K562 (cell line): ENCODE measurements around the gene ARHGEF12. TPM values are rescaled to one million over a fixed set of nuclear protein-coding genes. Genes with fewer than 3 reads are reported as not detected.

ENCODE experiments used
- ATAC-seq: fragments of 200-7000 bp; cut with Tn5 transposase; 3 replicates; pipeline ENCODE4 v1.9.1; 2020; ENCODE audit warnings: moderate library complexity
- BruUV-seq: library from RNA; stranded (reverse); fragments of 400-500 nt; replicated peaks from 2 replicates; lab custom pipeline; 2021; lab: Mats Ljungman, UMichigan
- CTCF ChIA-PET: fragments of 300-600 bp; formaldehyde crosslinking; extraction: SDS; loops from one replicate; lab custom pipeline; 2021; ENCODE audit warnings: low intra/inter-chr PET ratio; lab: Yijun Ruan, JAX
- POLR2A ChIA-PET: fragments of 300-600, 350-650 bp; sonication (Branson Sonifier 250); formaldehyde crosslinking; extraction: SDS; loops from one replicate; lab custom pipeline; 2021; ENCODE audit warnings: antibody characterized with exemption, inconsistent platforms; lab: Yijun Ruan, JAX
- DNase-seq, 4 experiments: peaks; one replicate each; pipeline versions ENCODE4 v3.0.0 to v3.0.0-alpha.2; 2011 to 2018; ENCODE audit warnings: low spot score in 3 of 4, mixed read lengths in 3 of 4; ENCODE audit errors: extremely low read depth in 1 of 4
- FAIRE-seq: peaks from 2 replicates; lab custom pipeline; 2011; peaks lifted over from hg19 to GRCh38; lab: Jason Lieb, UNC
- H2AFZ ChIP-seq: 2 replicates; pipeline ENCODE4 v1.6.0; 2011; ENCODE audit warnings: low read depth, low read length, control low read depth, inconsistent platforms
- H3K27ac ChIP-seq: fragments of 200-600 bp; 3 replicates; pipeline ENCODE4 v1.8.0; 2011; ENCODE audit warnings: low read depth, mild to moderate bottlenecking, control low read depth, inconsistent platforms, low read length, moderate library complexity, mixed read lengths; ENCODE audit errors: extremely low read depth
- H3K27me3 ChIP-seq, 2 experiments: fragments of 300-600 bp in 1 of 2; 2 replicates in 1 of 2; 3 replicates in 1 of 2; pipeline versions ENCODE4 v1.6.0 to v1.8.0; 2011; ENCODE audit warnings: inconsistent platforms in 2 of 2, low read length in 2 of 2, mild to moderate bottlenecking in 1 of 2, mixed read lengths in 1 of 2, moderate library complexity in 1 of 2; ENCODE audit not compliant: control insufficient read depth in 2 of 2, insufficient read depth in 2 of 2
- H3K36me3 ChIP-seq: fragments of 300-600 bp; 3 replicates; pipeline ENCODE4 v1.8.0; 2011; ENCODE audit warnings: mild to moderate bottlenecking, low read length, inconsistent platforms; ENCODE audit not compliant: control insufficient read depth, insufficient read depth
- H3K4me1 ChIP-seq, 2 experiments: fragments of 200-600 bp in 1 of 2; replicated peaks in 1 of 2; 2 replicates in 1 of 2; 3 replicates in 1 of 2; pipeline versions ENCODE4 v1.5.1 to v1.8.0; 2011; ENCODE audit warnings: inconsistent platforms in 2 of 2, low read length in 2 of 2, mild to moderate bottlenecking in 1 of 2, mixed read lengths in 1 of 2, moderate library complexity in 1 of 2; ENCODE audit not compliant: control insufficient read depth in 2 of 2, insufficient read depth in 2 of 2
- H3K4me2 ChIP-seq: 2 replicates; pipeline ENCODE4 v1.6.1; 2011; ENCODE audit warnings: low read length, control low read depth, inconsistent platforms, mixed read lengths; ENCODE audit not compliant: insufficient read depth
- H3K4me3 ChIP-seq: fragments of 200-600 bp; sonication (generic), shearing (Covaris generic); 2 replicates; pipeline ENCODE4 v1.5.1; 2016; ENCODE audit warnings: control low read depth, inconsistent platforms
- H3K79me2 ChIP-seq: fragments of 200-600 bp; 3 replicates; pipeline ENCODE4 v1.8.0; 2011; ENCODE audit warnings: low read length, inconsistent platforms; ENCODE audit not compliant: control insufficient read depth, insufficient read depth
- H3K9ac ChIP-seq, 2 experiments: 2 replicates each; pipeline versions ENCODE4 v1.6.0 to v1.6.1; 2011; ENCODE audit warnings: low read depth in 2 of 2, low read length in 2 of 2, control low read depth in 1 of 2, inconsistent platforms in 1 of 2, mild to moderate bottlenecking in 1 of 2, mixed read lengths in 1 of 2; ENCODE audit not compliant: insufficient read depth in 1 of 2
- H3K9me1 ChIP-seq: one replicate; pipeline ENCODE4 v1.6.0; 2011; ENCODE audit warnings: inconsistent platforms, mild to moderate bottlenecking, low read length, moderate library complexity; ENCODE audit not compliant: control insufficient read depth, insufficient read depth
- H3K9me3 ChIP-seq: replicated peaks from 2 replicates; pipeline ENCODE4 v1.5.1; 2011; ENCODE audit warnings: low read depth, low read length, inconsistent platforms; ENCODE audit not compliant: control insufficient read depth, insufficient read depth
- H4K20me1 ChIP-seq: replicated peaks from 2 replicates; pipeline ENCODE4 v1.6.1; 2011; ENCODE audit warnings: low read length, inconsistent platforms, mixed read lengths; ENCODE audit not compliant: control insufficient read depth, insufficient read depth
- FIP1L1 ChIP-seq: fragments of 200-400 bp; formaldehyde crosslinking; IDR thresholded peaks from 2 replicates; pipeline ENCODE4 v1.6.1; 2018; ENCODE audit warnings: mild to moderate bottlenecking, low read depth, low read length; ENCODE audit not compliant: poor library complexity, severe bottlenecking
- GATAD2A ChIP-seq: fragments of 450-650 bp; IDR thresholded peaks from 2 replicates; pipeline ENCODE4 v1.6.1; 2017
- JUND ChIP-seq, 2 experiments: IDR thresholded peaks; 2 replicates in 1 of 2; 3 replicates in 1 of 2; pipeline ENCODE4 v1.6.1; 2011; ENCODE audit warnings: borderline replicate concordance in 2 of 2, low read depth in 2 of 2, low read length in 2 of 2, improper control_type of control experiment in 1 of 2, missing biosample characterization in 1 of 2, missing genetic modification characterization in 1 of 2, missing genetic modification reagents in 1 of 2
- ZBTB8A ChIP-seq: fragments of 450-650 bp; IDR thresholded peaks from 2 replicates; pipeline ENCODE4 v1.6.1; 2018; ENCODE audit warnings: mild to moderate bottlenecking, moderate library complexity; ENCODE audit not compliant: partially characterized antibody
- WGBS: fragments of 100-300 bp; shearing (Covaris generic); methylation state at CpG from one replicate; pipeline ENCODE4 v1.1.6; 2016; ENCODE audit warnings: low coverage, mixed read lengths; ENCODE audit not compliant: insufficient coverage; ENCODE audit errors: missing lambda C conversion rate; 5-methylcytosine and 5-hydroxymethylcytosine counted together
- in situ Hi-C: fragments of 300-500 bp; cut with MboI; formaldehyde crosslinking; loops from 4 replicates; pipeline ENCODE4 v1.15.0; 2018; ENCODE audit warnings: inconsistent platforms, mixed read lengths
- intact Hi-C: fragments of 100-400 bp; cut with micrococcal nuclease; formaldehyde crosslinking; loops from 2 replicates; pipeline ENCODE4 v1.14.2; 2022
- polyA plus RNA-seq, 8 experiments: library from polyadenylated mRNA; depleted of rRNA in 4 of 8; stranded (reverse) in 5 of 8; unstranded in 3 of 8; fragments of >200 nt; fragmentation: Nextera tagmentation in 2 of 8; fragmentation: Illumina TruSeq in 1 of 8; extraction: Ambion mirVana in 2 of 8; extraction: Trizol in 1 of 8; gene quantifications; 2 replicates each; pipeline versions ENCODE4 v1.2.1 to v1.2.3, GENCODE V29; 2011 to 2014; ENCODE audit warnings: inconsistent platforms in 1 of 8, missing spikeins in 1 of 8
- total RNA-seq, 7 experiments: library from RNA; depleted of rRNA in 6 of 7; stranded (reverse); fragments of >200 nt in 6 of 7; fragmentation: Illumina TruSeq in 2 of 7; extraction: Trizol in 2 of 7; gene quantifications; 2 replicates each; pipeline versions ENCODE4 v1.2.1 to v1.2.3, GENCODE V29; 2011 to 2021; ENCODE audit warnings: low replicate concordance in 1 of 7
- TF ChIP-seq, protein P1 (sequence below), 2 experiments: fragments of 450-650 bp; IDR thresholded peaks; 2 replicates each; pipeline ENCODE4 v1.6.1; 2016; ENCODE audit warnings: mild to moderate bottlenecking in 2 of 2, borderline replicate concordance in 1 of 2, low read depth in 1 of 2, moderate library complexity in 1 of 2

Gene ARHGEF12
- total and polyA plus RNA-seq, 9 of the 15 experiments (the other 6 are each of a cell fraction or from before 2014, with no cell fraction given): 3.5 to 51.7 (median 29.5) TPM

DNA sequence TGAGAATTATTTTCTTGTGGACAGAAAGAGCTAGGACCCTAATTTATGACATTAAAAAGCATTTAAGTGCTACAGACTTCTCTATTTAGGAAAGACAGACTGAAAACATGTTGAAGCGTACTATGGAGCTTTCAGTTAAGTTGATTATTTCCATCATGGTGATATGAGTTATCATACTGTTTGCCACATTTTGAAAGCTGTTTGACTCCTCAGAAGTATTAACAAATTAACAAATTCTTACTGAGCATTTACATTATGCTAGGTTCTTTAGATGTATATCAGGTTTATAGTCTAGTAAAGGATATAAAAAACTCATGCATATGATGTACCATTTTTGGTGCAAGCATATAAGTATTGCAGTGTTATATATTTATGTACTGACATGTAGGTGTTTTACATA, 50.1 kb downstream of the ARHGEF12 start:
- TF ChIP-seq GATAD2A: no peak
- TF ChIP-seq, protein P1, sequence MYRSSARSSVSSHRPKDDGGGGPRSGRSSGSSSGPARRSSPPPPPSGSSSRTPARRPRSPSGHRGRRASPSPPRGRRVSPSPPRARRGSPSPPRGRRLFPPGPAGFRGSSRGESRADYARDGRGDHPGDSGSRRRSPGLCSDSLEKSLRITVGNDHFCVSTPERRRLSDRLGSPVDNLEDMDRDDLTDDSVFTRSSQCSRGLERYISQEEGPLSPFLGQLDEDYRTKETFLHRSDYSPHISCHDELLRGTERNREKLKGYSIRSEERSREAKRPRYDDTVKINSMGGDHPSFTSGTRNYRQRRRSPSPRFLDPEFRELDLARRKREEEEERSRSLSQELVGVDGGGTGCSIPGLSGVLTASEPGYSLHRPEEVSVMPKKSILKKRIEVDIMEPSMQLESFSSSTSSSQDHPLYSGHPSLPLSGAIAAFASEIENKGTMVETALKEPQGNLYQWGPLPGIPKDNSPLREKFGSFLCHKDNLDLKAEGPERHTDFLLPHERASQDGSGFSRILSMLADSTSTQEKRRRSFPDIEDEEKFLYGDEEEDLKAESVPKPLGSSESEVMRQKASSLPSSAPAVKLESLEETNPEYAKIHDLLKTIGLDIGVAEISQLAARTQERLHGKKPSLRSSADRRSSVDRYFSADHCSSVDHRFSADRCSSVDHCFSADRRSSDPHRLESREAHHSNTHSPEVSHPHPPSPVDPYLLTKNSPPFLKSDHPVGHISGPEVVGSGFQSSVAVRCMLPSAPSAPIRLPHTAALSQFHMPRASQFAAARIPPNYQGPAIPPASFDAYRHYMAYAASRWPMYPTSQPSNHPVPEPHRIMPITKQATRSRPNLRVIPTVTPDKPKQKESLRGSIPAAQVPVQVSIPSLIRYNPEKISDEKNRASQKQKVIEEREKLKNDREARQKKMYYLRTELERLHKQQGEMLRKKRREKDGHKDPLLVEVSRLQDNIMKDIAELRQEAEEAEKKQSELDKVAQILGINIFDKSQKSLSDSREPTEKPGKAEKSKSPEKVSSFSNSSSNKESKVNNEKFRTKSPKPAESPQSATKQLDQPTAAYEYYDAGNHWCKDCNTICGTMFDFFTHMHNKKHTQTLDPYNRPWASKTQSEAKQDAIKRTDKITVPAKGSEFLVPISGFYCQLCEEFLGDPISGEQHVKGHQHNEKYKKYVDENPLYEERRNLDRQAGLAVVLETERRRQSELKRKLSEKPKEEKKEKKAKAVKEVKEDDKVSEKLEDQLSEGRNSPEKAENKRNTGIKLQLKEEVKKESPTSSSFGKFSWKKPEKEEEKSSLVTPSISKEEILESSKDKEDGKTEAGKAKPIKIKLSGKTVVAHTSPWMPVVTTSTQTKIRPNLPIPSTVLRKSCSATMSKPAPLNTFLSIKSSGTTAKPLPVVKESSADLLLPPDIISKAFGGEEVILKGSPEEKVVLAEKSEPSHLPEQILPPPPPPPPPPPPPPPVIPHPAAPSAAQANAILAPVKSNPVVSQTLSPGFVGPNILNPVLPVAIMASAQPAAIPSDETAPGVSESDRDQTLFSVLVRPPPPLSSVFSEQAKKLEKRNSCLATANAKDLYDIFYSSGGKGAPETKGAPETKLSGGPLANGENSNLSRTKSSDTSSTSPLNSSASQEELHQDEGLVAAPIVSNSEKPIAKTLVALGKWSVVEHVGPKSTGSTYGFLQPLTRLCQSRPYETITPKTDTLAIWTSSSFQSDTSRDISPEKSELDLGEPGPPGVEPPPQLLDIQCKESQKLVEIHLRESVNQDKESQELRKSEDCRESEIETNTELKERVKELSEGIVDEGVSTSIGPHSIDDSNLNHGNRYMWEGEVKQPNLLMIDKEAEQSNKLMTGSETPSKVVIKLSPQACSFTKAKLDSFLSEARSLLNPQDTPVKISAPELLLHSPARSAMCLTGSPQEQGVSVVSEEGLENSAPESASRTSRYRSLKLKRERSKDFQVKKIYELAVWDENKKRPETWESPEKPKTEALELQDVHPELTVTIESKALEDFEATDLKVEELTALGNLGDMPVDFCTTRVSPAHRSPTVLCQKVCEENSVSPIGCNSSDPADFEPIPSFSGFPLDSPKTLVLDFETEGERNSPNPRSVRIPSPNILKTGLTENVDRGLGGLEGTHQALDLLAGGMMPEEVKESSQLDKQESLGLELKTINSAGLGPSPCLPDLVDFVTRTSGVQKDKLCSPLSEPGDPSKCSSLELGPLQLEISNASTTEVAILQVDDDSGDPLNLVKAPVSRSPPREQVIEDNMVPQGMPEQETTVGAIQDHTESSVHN (IDR thresholded peaks at IDR 0.05; ENCODE audit: borderline replicate concordance in 1 of 2, low read depth in 1 of 2): no peak
- TF ChIP-seq JUND (IDR thresholded peaks at IDR 0.05; ENCODE audit: borderline replicate concordance, low read depth, low read length): no peak
- TF ChIP-seq JUND (tag; IDR thresholded peaks at IDR 0.05; ENCODE audit: borderline replicate concordance, low read depth, low read length): no peak
- no peak for TF ChIP-seq ZBTB8A
- no peak for TF ChIP-seq FIP1L1
- ChIA-PET CTCF (no interaction called here), POLR2A (no interaction called here)
- BruUV-seq: no TSS peak
- DNase-seq (no peak), ATAC-seq (no peak), FAIRE-seq (no peak)
- Histone ChIP-seq H3K4me2 (no peak overlapping the region), H3K79me2 (peaks cover 91% of the 10 kb centered on the region), H4K20me1 (0 out of 2 replicates have a peak, but pooled peaks cover 4% of the 10 kb centered on the region), H3K27me3 (no peaks in the 10 kb centered on the region), H3K4me3 (no peak overlapping the region), H3K4me1 (no peaks in the 10 kb centered on the region), H3K9ac (no peak overlapping the region), H2AFZ (no peak overlapping the region), H3K9me3 (no peaks in the 10 kb centered on the region), H3K27ac (no peak overlapping the region), H3K9me1 (no peaks in the 10 kb centered on the region), H3K36me3 (no peaks in the 10 kb centered on the region)
- in situ Hi-C loops (no loop called here), intact Hi-C loops (loop anchor here (5.0 kb wide), 1 partner anchor 49 kb away; the partner anchor contains the start of gene ARHGEF12)
- 86% methylated on average over 1 of the region's 1 CpG for WGBS
